CD4-positive, alpha-beta T cell treated with Interleukin-21 for 1 hour (primary cell): ENCODE data around the gene SLC39A10.
"Not testable (repeated sequence)": the region's sequence is repeated elsewhere in the genome, so short reads cannot be mapped to it uniquely, and the experiment has no call there.

ENCODE experiments used
- DNase-seq: peaks from one replicate; pipeline ENCODE4 v3.0.0-alpha.2; 2020

The SLC39A10 gene

GRCh38 chr2:195674491-195675221, 17.6 kb downstream of the SLC39A10 start:
- DNase-seq: no peak

- DNase-seq: no peak
These were observed 18.9 kb downstream of the SLC39A10 start for GRCh38 chr2:195675783-195676427.

GRCh38 chr2:195677290-195677689, 20.3 kb downstream of the SLC39A10 start:
- DNase-seq: no peak

- no peak for DNase-seq
These were observed 20.9 kb downstream of the SLC39A10 start for GRCh38 chr2:195677884-195678283.

- no peak for DNase-seq
These were observed 25.1 kb downstream of the SLC39A10 start for GRCh38 chr2:195682077-195682476.

GRCh38 chr2:195683174-195683573, 26.1 kb downstream of the SLC39A10 start:
- no peak for DNase-seq

GRCh38 chr2:195686564-195686963, 29.5 kb downstream of the SLC39A10 start:
- no peak for DNase-seq

- DNase-seq: no peak
These were observed 30.5 kb downstream of the SLC39A10 start for GRCh38 chr2:195687320-195688086.

GRCh38 chr2:195692531-195692930, 35.5 kb downstream of the SLC39A10 start:
- not testable (repeated sequence) for DNase-seq

- no peak for DNase-seq
These were observed 37.5 kb downstream of the SLC39A10 start for GRCh38 chr2:195694553-195694952.

- DNase-seq: no peak
These were observed 38.1 kb downstream of the SLC39A10 start for GRCh38 chr2:195695002-195695631.

- DNase-seq: no peak
These were observed 39.0 kb downstream of the SLC39A10 start for GRCh38 chr2:195696012-195696411.

- DNase-seq: no peak
These were observed 40.7 kb downstream of the SLC39A10 start for GRCh38 chr2:195697681-195698220.

GRCh38 chr2:195700480-195700879, 43.5 kb downstream of the SLC39A10 start:
- DNase-seq: no peak

- DNase-seq: no peak
These were observed 49.3 kb downstream of the SLC39A10 start for GRCh38 chr2:195706161-195706900.

GRCh38 chr2:195709901-195710806, 53.1 kb downstream of the SLC39A10 start:
- no peak for DNase-seq

GRCh38 chr2:195711478-195711877, 54.5 kb downstream of the SLC39A10 start:
- DNase-seq: no peak

- DNase-seq: no peak
These were observed 59.4 kb downstream of the SLC39A10 start for GRCh38 chr2:195716466-195716865.

GRCh38 chr2:195721042-195721441, 64.0 kb downstream of the SLC39A10 start:
- no peak for DNase-seq

- DNase-seq: no peak
These were observed 65.0 kb downstream of the SLC39A10 start for GRCh38 chr2:195722075-195722474.

- no peak for DNase-seq
These were observed 70.1 kb downstream of the SLC39A10 start for GRCh38 chr2:195727106-195727505.
